B cell (primary cell): ENCODE data around the gene PGAM2.

ENCODE experiments used
- CTCF ChIP-seq: fragments of 200-600 bp; IDR thresholded peaks from one replicate; pipeline ENCODE4 v1.8.0; 2022; ENCODE audit warnings: antibody characterized with exemption, mild to moderate bottlenecking
- EZH2 ChIP-seq: IDR thresholded peaks from 2 replicates; pipeline ENCODE4 v1.6.1; 2012; ENCODE audit warnings: borderline replicate concordance, low read depth, mild to moderate bottlenecking, moderate library complexity, low read length; ENCODE audit not compliant: insufficient read depth, poor library complexity, severe bottlenecking

- TF ChIP-seq CTCF (no peak), EZH2 (no peak)
Measured at GRCh38 chr7:44096326-44096881, 31.0 kb upstream of the PGAM2 start.
